Measurements from ENCODE around the gene KCP. TPM values are rescaled to one million over a fixed set of nuclear protein-coding genes. Genes with fewer than 3 reads are reported as not detected.

Gene KCP
- total RNA-seq, 1 donor from 2014 or later, result 0.70 TPM

DNA sequence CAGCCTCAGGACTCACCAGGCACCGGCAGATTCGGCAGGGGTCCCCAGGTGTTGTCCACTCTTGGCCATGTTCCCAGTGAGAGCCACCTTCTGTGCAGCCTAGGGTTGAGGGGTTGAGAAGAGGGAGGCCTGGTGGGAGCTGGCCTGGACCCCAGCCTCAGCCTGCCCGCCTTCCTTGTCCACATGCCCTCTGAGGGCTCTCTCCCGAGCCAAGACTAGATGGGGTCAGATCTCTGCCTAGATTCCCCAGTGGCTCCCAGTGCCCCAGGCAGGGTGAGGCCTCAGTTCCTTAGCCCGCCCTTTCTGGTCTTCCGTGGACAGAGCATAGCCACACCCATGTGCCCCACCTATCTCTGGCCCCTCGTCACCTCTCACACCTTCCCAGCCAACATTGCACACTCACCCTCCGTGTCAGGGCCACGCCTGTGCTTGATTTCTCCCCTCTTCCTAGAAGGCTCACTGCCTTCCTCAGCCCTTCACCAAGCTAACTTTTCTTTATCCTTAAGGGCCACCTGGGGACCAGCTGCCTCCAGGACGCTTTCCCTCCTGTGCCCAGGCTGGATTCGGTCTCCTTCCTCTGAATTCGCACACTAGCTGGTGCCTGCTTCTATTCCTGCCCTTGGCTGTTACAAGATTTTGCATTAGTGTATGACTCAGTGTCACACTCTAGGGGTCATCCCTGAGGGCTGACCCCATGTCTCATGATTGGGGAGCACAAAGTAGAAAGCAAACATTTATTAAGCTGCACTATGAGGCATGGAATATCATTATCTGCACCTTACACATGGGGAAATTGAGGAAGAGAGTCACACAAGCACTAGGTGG lies 7.5 kb downstream of the KCP start:
- TF ChIP-seq CTCF (IDR thresholded peaks at IDR 0.05), result no peak
- Mint-ChIP-seq H3K4me3 (ENCODE audit: unreplicated experiment) (no peak overlapping the region), H3K4me1 (ENCODE audit: unreplicated experiment) (peaks cover 4% of the 10 kb centered on the region), H3K27me3 (ENCODE audit: unreplicated experiment) (peaks cover 42% of the 10 kb centered on the region), H3K9me3 (ENCODE audit: unreplicated experiment) (no peaks in the 10 kb centered on the region), H3K36me3 (ENCODE audit: unreplicated experiment) (no peaks in the 10 kb centered on the region), H3K27ac (ENCODE audit: unreplicated experiment) (no peak overlapping the region)
- no peak for DNase-seq (ENCODE audit: extremely low spot score, unreplicated experiment)

- no peak overlapping the region for H3K27ac Mint-ChIP-seq (ENCODE audit: unreplicated experiment)
- H3K4me1 Mint-ChIP-seq (ENCODE audit: unreplicated experiment), result peaks cover 4% of the 10 kb centered on the region
- TF ChIP-seq CTCF (IDR thresholded peaks at IDR 0.05), result no peak
- DNase-seq (ENCODE audit: extremely low spot score, unreplicated experiment), result no peak
- no peaks in the 10 kb centered on the region for H3K9me3 Mint-ChIP-seq (ENCODE audit: unreplicated experiment)
- peaks cover 41% of the 10 kb centered on the region for H3K27me3 Mint-ChIP-seq (ENCODE audit: unreplicated experiment)
- H3K4me3 Mint-ChIP-seq (ENCODE audit: unreplicated experiment), result no peak overlapping the region
- no peaks in the 10 kb centered on the region for H3K36me3 Mint-ChIP-seq (ENCODE audit: unreplicated experiment)
Observed at GRCh38 chr7:128900237-128900636, 10.3 kb downstream of the KCP start.

DNA sequence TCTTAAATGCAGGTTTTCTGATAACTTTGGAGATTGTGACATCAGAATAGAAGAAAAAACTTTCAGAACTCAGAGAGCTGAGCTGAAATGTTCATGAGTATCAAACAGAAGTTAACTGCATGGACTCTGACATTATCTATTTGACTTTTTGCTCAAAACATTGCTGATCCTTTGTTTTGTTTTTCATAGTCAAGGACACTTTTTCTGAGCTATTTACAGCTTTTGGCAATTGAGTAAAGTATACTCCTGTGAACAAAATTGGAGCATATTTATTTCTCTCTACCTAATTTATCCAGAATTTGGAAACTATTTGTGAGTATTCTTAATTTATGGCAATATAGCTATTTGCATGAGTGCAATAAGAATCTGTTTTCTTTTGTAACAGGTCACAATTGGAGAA lies 11.1 kb downstream of the KCP start:
- Mint-ChIP-seq H3K36me3 (ENCODE audit: unreplicated experiment) (no peaks in the 10 kb centered on the region), H3K27me3 (ENCODE audit: unreplicated experiment) (peaks cover 41% of the 10 kb centered on the region), H3K4me1 (ENCODE audit: unreplicated experiment) (peaks cover 4% of the 10 kb centered on the region), H3K4me3 (ENCODE audit: unreplicated experiment) (no peak overlapping the region), H3K9me3 (ENCODE audit: unreplicated experiment) (no peaks in the 10 kb centered on the region), H3K27ac (ENCODE audit: unreplicated experiment) (no peak overlapping the region)
- no peak for TF ChIP-seq CTCF (IDR thresholded peaks at IDR 0.05)
- no peak for DNase-seq (ENCODE audit: extremely low spot score, unreplicated experiment)

- no peak overlapping the region for H3K4me3 Mint-ChIP-seq (ENCODE audit: unreplicated experiment)
- no peak for DNase-seq (ENCODE audit: extremely low spot score, unreplicated experiment)
- H3K9me3 Mint-ChIP-seq (ENCODE audit: unreplicated experiment), result no peaks in the 10 kb centered on the region
- no peaks in the 10 kb centered on the region for H3K4me1 Mint-ChIP-seq (ENCODE audit: unreplicated experiment)
- no peak overlapping the region for H3K27ac Mint-ChIP-seq (ENCODE audit: unreplicated experiment)
- peaks cover 21% of the 10 kb centered on the region for H3K27me3 Mint-ChIP-seq (ENCODE audit: unreplicated experiment)
- no peaks in the 10 kb centered on the region for H3K36me3 Mint-ChIP-seq (ENCODE audit: unreplicated experiment)
- TF ChIP-seq CTCF (IDR thresholded peaks at IDR 0.05), result no peak
Observed at GRCh38 chr7:128895320-128895719, 15.2 kb downstream of the KCP start.

DNA sequence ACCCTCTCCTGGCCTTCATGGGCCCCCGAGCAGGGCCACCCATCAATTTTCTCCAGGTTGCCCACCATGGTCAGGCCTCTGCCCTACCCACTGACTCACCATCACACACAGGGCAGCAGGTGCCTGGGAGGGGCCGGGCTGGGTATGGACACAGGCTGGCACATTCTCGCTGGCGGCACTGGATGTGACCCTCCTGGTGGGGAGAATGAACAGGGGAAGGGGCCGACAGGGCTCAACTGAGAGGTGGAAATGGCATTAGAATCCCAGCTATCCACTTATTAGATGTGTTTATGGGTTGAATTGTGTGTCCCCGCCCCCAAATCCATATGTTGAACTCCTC lies 16.4 kb downstream of the KCP start:
- Mint-ChIP-seq H3K4me3 (ENCODE audit: unreplicated experiment) (no peak overlapping the region), H3K4me1 (ENCODE audit: unreplicated experiment) (peaks cover 3% of the 10 kb centered on the region), H3K36me3 (ENCODE audit: unreplicated experiment) (no peaks in the 10 kb centered on the region), H3K27ac (ENCODE audit: unreplicated experiment) (no peak overlapping the region), H3K9me3 (ENCODE audit: unreplicated experiment) (no peaks in the 10 kb centered on the region), H3K27me3 (ENCODE audit: unreplicated experiment) (peaks cover 13% of the 10 kb centered on the region)
- no peak for TF ChIP-seq CTCF (IDR thresholded peaks at IDR 0.05)
- no peak for DNase-seq (ENCODE audit: extremely low spot score, unreplicated experiment)

All from osteocyte (in vitro differentiated cells).